ENCODE data around the gene RUNX3.

DNA sequence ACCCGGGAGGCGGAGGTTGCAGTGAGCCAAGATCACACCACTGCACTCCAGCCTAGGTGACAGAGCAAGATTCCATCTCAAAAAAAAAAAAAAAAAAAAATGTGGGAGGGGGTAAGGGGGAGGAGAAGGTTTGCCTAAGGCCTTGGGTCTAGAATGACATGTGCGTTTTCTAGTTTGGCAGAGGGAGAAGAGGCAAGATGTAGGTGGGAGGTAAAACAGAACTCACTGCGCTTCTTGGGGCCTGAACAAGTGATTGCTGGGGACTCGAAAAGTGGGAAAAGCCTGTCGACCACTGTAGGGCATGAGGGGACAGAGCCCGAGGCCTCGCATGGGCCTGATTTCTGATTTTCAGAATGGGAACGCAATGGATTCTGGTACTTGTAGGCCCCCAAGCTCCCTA lies 19.9 kb downstream of the RUNX3 start:
- TF ChIP-seq POLR2A (IDR thresholded peaks at IDR 0.05) (no peak), POLR2AphosphoS5 (IDR thresholded peaks at IDR 0.05) (no peak), EP300 (IDR thresholded peaks at IDR 0.05) (no peak)
- TF ChIP-seq, protein P1, sequence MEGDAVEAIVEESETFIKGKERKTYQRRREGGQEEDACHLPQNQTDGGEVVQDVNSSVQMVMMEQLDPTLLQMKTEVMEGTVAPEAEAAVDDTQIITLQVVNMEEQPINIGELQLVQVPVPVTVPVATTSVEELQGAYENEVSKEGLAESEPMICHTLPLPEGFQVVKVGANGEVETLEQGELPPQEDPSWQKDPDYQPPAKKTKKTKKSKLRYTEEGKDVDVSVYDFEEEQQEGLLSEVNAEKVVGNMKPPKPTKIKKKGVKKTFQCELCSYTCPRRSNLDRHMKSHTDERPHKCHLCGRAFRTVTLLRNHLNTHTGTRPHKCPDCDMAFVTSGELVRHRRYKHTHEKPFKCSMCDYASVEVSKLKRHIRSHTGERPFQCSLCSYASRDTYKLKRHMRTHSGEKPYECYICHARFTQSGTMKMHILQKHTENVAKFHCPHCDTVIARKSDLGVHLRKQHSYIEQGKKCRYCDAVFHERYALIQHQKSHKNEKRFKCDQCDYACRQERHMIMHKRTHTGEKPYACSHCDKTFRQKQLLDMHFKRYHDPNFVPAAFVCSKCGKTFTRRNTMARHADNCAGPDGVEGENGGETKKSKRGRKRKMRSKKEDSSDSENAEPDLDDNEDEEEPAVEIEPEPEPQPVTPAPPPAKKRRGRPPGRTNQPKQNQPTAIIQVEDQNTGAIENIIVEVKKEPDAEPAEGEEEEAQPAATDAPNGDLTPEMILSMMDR (IDR thresholded peaks at IDR 0.05), result no peak

All from upper lobe of left lung (tissue), 4 donors.